ENCODE data around the gene PDE6D. TPM values are rescaled to one million over a fixed set of nuclear protein-coding genes. Genes with fewer than 3 reads are reported as not detected.

Gene PDE6D
- total and polyA plus RNA-seq, 2 of the 13 experiments (the other 11 are each of a cell fraction or from before 2014, with no cell fraction given): 14.1 to 23.2 TPM

DNA sequence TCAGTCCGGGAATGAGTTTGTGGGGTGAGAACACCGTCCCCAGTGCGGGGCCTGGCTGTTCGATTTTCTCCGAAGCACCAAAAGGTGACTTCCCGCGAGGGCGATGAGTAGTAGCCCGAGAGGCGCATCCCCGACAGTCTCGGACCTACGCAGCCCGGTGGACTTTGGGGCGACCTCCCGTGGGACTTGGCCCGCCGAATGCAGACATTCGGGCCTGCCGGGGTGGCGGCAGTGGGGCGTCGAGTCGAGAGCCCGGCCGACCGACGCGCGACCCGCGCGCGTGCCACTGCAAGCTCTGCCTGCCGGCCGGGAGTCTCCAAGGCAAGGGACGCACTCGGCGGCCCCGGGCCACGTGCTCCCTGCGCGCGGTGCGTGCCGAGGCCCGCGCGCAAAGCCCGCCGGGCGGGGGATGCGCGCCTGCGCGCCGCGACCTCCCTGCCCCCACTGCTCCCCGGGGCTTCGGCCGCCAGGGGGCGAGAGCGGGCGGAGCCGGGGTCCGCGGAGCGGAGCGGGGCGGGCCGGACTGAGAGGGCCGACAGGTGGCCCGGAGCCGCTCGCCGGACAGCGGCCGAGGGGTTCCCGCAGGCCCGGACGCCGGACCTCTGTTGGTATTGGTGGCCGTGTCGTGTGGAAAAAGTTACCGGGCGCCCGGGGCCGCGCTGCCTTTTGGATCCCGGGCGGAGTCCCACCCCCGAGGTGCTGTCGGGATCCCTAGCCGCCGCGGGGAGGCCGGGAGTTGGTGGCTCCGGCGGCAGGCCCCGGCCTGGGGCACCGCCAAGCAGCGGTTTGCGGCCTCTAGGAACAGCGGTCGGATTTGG is 70.9 kb downstream of the PDE6D start (continued):
- peak; percentile 94 for TF ChIP-seq ZNF781 (CRISPR knock-in tag; IDR thresholded peaks at IDR 0.05; ENCODE audit: borderline replicate concordance, not compliant biosample characterization)
- TF ChIP-seq ZNF766 (CRISPR knock-in tag; IDR thresholded peaks at IDR 0.05; ENCODE audit: borderline replicate concordance): peak; percentile 100
- peak; percentile 91 for TF ChIP-seq ZNF496 (CRISPR knock-in tag; IDR thresholded peaks at IDR 0.05; ENCODE audit: insufficient replicate concordance)
- no peak for TF ChIP-seq ZNF292 (CRISPR knock-in tag; IDR thresholded peaks at IDR 0.05; ENCODE audit: borderline replicate concordance, low read depth)
- 0 out of 2 replicates have a peak, but pooled peaks have one; percentile 41 for TF ChIP-seq SMAD3 (CRISPR knock-in tag; IDR thresholded peaks at IDR 0.05)
- TF ChIP-seq, protein P1, sequence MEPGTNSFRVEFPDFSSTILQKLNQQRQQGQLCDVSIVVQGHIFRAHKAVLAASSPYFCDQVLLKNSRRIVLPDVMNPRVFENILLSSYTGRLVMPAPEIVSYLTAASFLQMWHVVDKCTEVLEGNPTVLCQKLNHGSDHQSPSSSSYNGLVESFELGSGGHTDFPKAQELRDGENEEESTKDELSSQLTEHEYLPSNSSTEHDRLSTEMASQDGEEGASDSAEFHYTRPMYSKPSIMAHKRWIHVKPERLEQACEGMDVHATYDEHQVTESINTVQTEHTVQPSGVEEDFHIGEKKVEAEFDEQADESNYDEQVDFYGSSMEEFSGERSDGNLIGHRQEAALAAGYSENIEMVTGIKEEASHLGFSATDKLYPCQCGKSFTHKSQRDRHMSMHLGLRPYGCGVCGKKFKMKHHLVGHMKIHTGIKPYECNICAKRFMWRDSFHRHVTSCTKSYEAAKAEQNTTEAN (CRISPR knock-in tag; conservative IDR thresholded peaks at IDR 0.05): peak; percentile 99
- TF ChIP-seq, protein P2, sequence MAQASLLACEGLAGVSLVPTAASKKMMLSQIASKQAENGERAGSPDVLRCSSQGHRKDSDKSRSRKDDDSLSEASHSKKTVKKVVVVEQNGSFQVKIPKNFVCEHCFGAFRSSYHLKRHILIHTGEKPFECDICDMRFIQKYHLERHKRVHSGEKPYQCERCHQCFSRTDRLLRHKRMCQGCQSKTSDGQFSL (CRISPR knock-in tag; IDR thresholded peaks at IDR 0.05): peak; percentile 88
- TF ChIP-seq SOX13 (IDR thresholded peaks at IDR 0.05): no peak; the same call in 1 of the 2 replicates
- 0 out of 4 replicates have a peak, but pooled peaks of 1 of the 2 experiments have one; percentile 73 for TF ChIP-seq SOX13 (CRISPR knock-in tag; conservative IDR thresholded peaks at IDR 0.05 in 1 of 2, IDR thresholded peaks at IDR 0.05 in 1 of 2)
- peak; percentile 99; the same call in 1 of the 2 replicates for TF ChIP-seq GLI4 (CRISPR knock-in tag; IDR thresholded peaks at IDR 0.05; ENCODE audit: borderline replicate concordance)
- TF ChIP-seq, protein P3, sequence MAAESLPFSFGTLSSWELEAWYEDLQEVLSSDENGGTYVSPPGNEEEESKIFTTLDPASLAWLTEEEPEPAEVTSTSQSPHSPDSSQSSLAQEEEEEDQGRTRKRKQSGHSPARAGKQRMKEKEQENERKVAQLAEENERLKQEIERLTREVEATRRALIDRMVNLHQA (CRISPR knock-in tag; IDR thresholded peaks at IDR 0.05): peak; percentile 27; the same call in 1 of the 2 replicates
- no peak for TF ChIP-seq CCAR2 (optimal IDR thresholded peaks at IDR 0.05; ENCODE audit: low read depth, low read length)
- peak; percentile 100 for TF ChIP-seq NFKB2 (CRISPR knock-in tag; IDR thresholded peaks at IDR 0.05; ENCODE audit: borderline replicate concordance)
- peak; percentile 91; the same call in 1 of the 2 replicates for TF ChIP-seq BRD4 (CRISPR knock-in tag; IDR thresholded peaks at IDR 0.05)
- TF ChIP-seq, protein P4, sequence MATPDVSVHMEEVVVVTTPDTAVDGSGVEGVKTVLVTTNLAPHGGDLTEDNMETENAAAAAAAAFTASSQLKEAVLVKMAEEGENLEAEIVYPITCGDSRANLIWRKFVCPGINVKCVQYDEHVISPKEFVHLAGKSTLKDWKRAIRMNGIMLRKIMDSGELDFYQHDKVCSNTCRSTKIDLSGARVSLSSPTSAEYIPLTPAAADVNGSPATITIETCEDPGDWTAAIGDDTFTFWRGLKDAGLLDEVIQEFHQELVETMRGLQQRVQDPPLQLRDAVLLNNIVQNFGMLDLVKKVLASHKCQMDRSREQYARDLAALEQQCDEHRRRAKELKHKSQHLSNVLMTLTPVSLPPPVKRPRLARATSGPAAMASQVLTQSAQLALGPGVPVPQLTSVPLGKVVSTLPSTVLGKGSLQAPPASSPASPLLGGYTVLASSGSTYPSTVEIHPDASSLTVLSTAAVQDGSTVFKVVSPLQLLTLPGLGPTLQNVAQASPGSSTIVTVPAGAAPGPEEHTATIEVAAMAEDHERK (CRISPR knock-in tag; IDR thresholded peaks at IDR 0.05; ENCODE audit: low read depth): no peak; the same call in 1 of the 2 replicates
- peak; percentile 36 for TF ChIP-seq STAG1 (CRISPR knock-in tag; IDR thresholded peaks at IDR 0.05)
- TF ChIP-seq, protein P5, sequence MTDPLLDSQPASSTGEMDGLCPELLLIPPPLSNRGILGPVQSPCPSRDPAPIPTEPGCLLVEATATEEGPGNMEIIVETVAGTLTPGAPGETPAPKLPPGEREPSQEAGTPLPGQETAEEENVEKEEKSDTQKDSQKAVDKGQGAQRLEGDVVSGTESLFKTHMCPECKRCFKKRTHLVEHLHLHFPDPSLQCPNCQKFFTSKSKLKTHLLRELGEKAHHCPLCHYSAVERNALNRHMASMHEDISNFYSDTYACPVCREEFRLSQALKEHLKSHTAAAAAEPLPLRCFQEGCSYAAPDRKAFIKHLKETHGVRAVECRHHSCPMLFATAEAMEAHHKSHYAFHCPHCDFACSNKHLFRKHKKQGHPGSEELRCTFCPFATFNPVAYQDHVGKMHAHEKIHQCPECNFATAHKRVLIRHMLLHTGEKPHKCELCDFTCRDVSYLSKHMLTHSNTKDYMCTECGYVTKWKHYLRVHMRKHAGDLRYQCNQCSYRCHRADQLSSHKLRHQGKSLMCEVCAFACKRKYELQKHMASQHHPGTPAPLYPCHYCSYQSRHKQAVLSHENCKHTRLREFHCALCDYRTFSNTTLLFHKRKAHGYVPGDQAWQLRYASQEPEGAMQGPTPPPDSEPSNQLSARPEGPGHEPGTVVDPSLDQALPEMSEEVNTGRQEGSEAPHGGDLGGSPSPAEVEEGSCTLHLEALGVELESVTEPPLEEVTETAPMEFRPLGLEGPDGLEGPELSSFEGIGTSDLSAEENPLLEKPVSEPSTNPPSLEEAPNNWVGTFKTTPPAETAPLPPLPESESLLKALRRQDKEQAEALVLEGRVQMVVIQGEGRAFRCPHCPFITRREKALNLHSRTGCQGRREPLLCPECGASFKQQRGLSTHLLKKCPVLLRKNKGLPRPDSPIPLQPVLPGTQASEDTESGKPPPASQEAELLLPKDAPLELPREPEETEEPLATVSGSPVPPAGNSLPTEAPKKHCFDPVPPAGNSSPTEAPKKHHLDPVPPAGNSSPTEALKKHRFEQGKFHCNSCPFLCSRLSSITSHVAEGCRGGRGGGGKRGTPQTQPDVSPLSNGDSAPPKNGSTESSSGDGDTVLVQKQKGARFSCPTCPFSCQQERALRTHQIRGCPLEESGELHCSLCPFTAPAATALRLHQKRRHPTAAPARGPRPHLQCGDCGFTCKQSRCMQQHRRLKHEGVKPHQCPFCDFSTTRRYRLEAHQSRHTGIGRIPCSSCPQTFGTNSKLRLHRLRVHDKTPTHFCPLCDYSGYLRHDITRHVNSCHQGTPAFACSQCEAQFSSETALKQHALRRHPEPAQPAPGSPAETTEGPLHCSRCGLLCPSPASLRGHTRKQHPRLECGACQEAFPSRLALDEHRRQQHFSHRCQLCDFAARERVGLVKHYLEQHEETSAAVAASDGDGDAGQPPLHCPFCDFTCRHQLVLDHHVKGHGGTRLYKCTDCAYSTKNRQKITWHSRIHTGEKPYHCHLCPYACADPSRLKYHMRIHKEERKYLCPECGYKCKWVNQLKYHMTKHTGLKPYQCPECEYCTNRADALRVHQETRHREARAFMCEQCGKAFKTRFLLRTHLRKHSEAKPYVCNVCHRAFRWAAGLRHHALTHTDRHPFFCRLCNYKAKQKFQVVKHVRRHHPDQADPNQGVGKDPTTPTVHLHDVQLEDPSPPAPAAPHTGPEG (CRISPR knock-in tag; IDR thresholded peaks at IDR 0.05): peak; percentile 99
